Measurements from ENCODE around the gene KLF18.
A peak's percentile ranks its signal among the peaks of the same experiment; 100 is the strongest.

The KLF18 gene

DNA sequence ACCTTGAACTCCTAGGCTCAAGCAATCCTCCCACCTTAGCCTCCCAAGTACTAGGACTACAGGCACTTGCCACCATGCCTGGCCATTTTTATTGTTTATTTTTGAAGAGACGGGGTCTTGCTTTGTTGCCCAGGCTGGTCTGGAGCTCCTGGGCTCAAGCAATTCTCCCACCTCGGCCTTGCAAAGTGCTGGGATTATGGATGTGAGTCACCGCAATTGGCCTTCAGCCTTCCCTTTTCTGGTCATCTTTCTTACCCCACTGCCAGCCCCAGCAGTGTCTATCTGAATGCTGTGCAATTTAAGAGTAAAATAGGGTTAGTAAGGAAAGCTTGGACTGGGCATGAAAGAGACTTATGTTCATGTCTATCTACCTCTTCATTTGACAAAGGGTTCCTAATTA is 28.9 kb downstream of the KLF18 start:
- H3K4me3 ChIP-seq (ENCODE audit: low read depth, low read length), result no peak overlapping the region
- no peak for DNase-seq (ENCODE audit: low read depth)
- no peak for TF ChIP-seq CTCF (IDR thresholded peaks at IDR 0.05; ENCODE audit: low read depth, low read length, missing control alignments)

GRCh38 chr1:44111861-44112260 is 29.6 kb downstream of the KLF18 start:
- DNase-seq (ENCODE audit: low read depth), result no peak
- TF ChIP-seq CTCF (IDR thresholded peaks at IDR 0.05; ENCODE audit: low read depth, low read length, missing control alignments), result no peak
- H3K4me3 ChIP-seq (ENCODE audit: low read depth, low read length), result no peak overlapping the region

DNA sequence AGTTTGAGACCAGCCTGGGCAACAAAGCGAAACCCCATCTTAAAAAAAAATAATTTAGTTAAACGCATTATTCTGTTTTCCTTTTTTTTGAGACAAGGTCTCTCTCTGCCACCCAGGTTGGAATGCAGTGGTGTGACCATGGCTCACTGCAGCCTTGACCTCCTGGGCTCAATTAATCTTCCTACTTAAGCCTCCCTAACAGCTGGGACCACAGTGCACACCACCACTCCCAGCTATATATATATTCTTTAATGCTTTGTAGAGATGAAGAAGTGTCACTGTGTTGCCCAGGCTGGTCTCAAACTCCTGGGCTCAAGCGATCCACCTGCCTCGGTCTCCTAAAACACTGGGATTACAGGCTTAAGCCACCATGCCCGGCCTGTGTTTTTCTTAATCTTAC is 30.5 kb downstream of the KLF18 start:
- no peak for TF ChIP-seq CTCF (IDR thresholded peaks at IDR 0.05; ENCODE audit: low read depth, low read length, missing control alignments)
- no peak for DNase-seq (ENCODE audit: low read depth)
- H3K4me3 ChIP-seq (ENCODE audit: low read depth, low read length), result no peak overlapping the region

GRCh38 chr1:44108971-44109370 is 32.5 kb downstream of the KLF18 start:
- DNase-seq (ENCODE audit: low read depth), result no peak

GRCh38 chr1:44108241-44108640 is 33.2 kb downstream of the KLF18 start:
- no peak for DNase-seq (ENCODE audit: low read depth)
- no peak for TF ChIP-seq CTCF (IDR thresholded peaks at IDR 0.05; ENCODE audit: low read depth, low read length, missing control alignments)
- no peak overlapping the region for H3K4me3 ChIP-seq (ENCODE audit: low read depth, low read length)

More at GRCh38 chr1:44108971-44109370, 32.5 kb downstream of the KLF18 start:
- H3K4me3 ChIP-seq (ENCODE audit: low read depth, low read length), result no peak overlapping the region
- no peak for TF ChIP-seq CTCF (IDR thresholded peaks at IDR 0.05; ENCODE audit: low read depth, low read length, missing control alignments)

- DNase-seq (ENCODE audit: low read depth), result no peak
- no peak for TF ChIP-seq CTCF (IDR thresholded peaks at IDR 0.05; ENCODE audit: low read depth, low read length, missing control alignments)
- H3K4me3 ChIP-seq (ENCODE audit: low read depth, low read length), result no peak overlapping the region
Measured at GRCh38 chr1:44105810-44106209, 35.6 kb downstream of the KLF18 start.

DNA sequence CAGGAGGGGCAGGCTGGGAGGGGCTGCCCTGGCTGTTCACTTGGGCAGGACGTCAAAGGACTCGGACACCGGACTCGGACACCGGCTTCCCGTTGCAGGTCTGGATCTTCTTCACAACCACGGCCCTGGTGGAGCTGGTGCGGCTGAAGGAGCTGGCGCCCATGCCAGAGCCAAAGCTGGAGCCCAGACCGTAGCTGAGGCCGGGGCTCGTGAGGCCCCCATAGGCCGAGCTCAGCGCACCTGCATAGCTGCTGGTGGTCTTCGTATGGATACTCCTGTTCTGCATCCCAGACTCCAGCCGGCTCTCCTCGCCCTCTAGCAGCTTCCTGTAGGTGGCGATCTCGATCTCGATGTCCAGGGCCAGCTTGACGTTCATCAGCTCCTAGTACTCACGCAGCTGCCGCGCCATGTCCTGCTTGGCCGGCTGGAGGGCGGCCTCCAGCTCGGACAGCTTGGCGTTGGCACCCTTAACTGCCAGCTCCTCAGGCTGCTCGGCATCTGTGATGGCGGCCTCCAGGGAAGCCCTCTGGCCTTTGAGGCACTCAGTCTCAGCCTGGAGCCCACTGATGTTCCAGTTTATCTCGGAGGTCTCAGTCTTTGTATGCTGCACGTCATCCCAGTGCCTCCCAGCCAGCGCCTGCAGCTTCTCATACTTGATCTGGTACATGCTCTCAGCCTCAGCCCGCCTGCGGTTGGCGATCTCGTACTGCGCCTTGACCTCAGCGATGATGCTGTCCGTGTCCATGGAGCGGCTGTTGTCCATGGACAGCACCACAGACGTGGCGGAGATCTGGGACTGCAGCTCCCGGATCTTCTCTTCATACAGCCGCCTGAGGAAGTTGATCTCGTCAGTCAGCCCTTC is 37.9 kb downstream of the KLF18 start:
- no peak for DNase-seq (ENCODE audit: low read depth)
- TF ChIP-seq CTCF (IDR thresholded peaks at IDR 0.05; ENCODE audit: low read depth, low read length, missing control alignments), result peak; percentile 25
- no peak overlapping the region for H3K4me3 ChIP-seq (ENCODE audit: low read depth, low read length)

Data from GM12864 (cell line).